LNCAP (cell line): ENCODE results near the gene COL4A1.

Experiments
- CTCF ChIP-seq: fragments of 450-650 bp; IDR thresholded peaks from 2 replicates; pipeline ENCODE4 v1.5.1; 2017; ENCODE audit warnings: mild to moderate bottlenecking

Gene COL4A1

GRCh38 chr13:110127986-110128511 is 178.9 kb downstream of the COL4A1 start:
- no peak for TF ChIP-seq CTCF

GRCh38 chr13:110126391-110126961 is 180.5 kb downstream of the COL4A1 start:
- TF ChIP-seq CTCF: no peak

- TF ChIP-seq CTCF: no peak
Measured at GRCh38 chr13:110125613-110126272, 181.2 kb downstream of the COL4A1 start.

GRCh38 chr13:110125157-110125556 is 181.8 kb downstream of the COL4A1 start:
- no peak for TF ChIP-seq CTCF

GRCh38 chr13:110124201-110124940 is 182.6 kb downstream of the COL4A1 start:
- no peak for TF ChIP-seq CTCF

- no peak for TF ChIP-seq CTCF
Measured at GRCh38 chr13:110123041-110123809, 183.7 kb downstream of the COL4A1 start.

GRCh38 chr13:110121422-110122083 is 185.4 kb downstream of the COL4A1 start:
- TF ChIP-seq CTCF: no peak
